Measurements from ENCODE around the gene SHROOM2. TPM values are rescaled to one million over a fixed set of nuclear protein-coding genes. Genes with fewer than 3 reads are reported as not detected.

SHROOM2 gene
- total and polyA plus RNA-seq, 9 of the 15 experiments (the other 6 are each of a cell fraction or from before 2014, with no cell fraction given), result not detected

GRCh38 chrX:9842541-9842940, 56.3 kb downstream of the SHROOM2 start:
- TF ChIP-seq ATF4 (CRISPR knock-in tag; IDR thresholded peaks at IDR 0.05) (no peak), ZNF121 (CRISPR knock-in tag; conservative IDR thresholded peaks at IDR 0.05) (no peak), CREB5 (CRISPR knock-in tag; IDR thresholded peaks at IDR 0.05) (no peak), SPI1 (IDR thresholded peaks at IDR 0.05; ENCODE audit: borderline replicate concordance, low read depth, low read length) (no peak), ZNF146 (CRISPR knock-in tag; IDR thresholded peaks at IDR 0.05; ENCODE audit: unreplicated experiment) (no peak), HSF4 (CRISPR knock-in tag; IDR thresholded peaks at IDR 0.05; ENCODE audit: borderline replicate concordance) (no peak), CBX3 (IDR thresholded peaks at IDR 0.05; ENCODE audit: borderline replicate concordance in 1 of 2, low read length in 2 of 2) (no peak), MECOM (CRISPR knock-in tag; IDR thresholded peaks at IDR 0.05) (no peak), HNRNPH1 (optimal IDR thresholded peaks at IDR 0.05; ENCODE audit: low read depth, low read length) (no peak), SAFB2 (IDR thresholded peaks at IDR 0.05; ENCODE audit: borderline replicate concordance, low read depth, low read length, severe bottlenecking) (no peak), RAD21 (CRISPR knock-in tag; conservative IDR thresholded peaks at IDR 0.05 in 1 of 2, IDR thresholded peaks at IDR 0.05 in 1 of 2) (no peak), ZNF311 (CRISPR knock-in tag; IDR thresholded peaks at IDR 0.05) (no peak), ARNT (IDR thresholded peaks at IDR 0.05) (no peak)
- DNase-seq (ENCODE audit: extremely low read depth in 1 of 4, low spot score in 3 of 4), result no peak
- no peak overlapping the region for H3K9ac ChIP-seq (ENCODE audit: insufficient read depth in 1 of 2, low read depth in 2 of 2, low read length in 2 of 2)
- no peak overlapping the region for H3K4me3 ChIP-seq
- no peak for FAIRE-seq
- no peaks in the 10 kb centered on the region for H4K20me1 ChIP-seq (replicated peaks; ENCODE audit: control insufficient read depth, insufficient read depth, low read length)
- intact Hi-C loops (cut with micrococcal nuclease), result no loop called here
- H3K9me3 ChIP-seq (replicated peaks; ENCODE audit: control insufficient read depth, insufficient read depth, low read depth, low read length), result no peaks in the 10 kb centered on the region
- H3K27me3 ChIP-seq (ENCODE audit: control insufficient read depth in 2 of 2, insufficient read depth in 2 of 2, low read length in 2 of 2), result peaks cover 1 to 30% of the 10 kb centered on the region in 2 experiments; a peak in 2 of 5 replicates
- 3% methylated on average over 5 of the region's 6 CpGs for WGBS (ENCODE audit: insufficient coverage, low coverage, missing lambda C conversion rate)
- H3K4me1 ChIP-seq (replicated peaks in 1 of 2; ENCODE audit: control insufficient read depth in 2 of 2, insufficient read depth in 2 of 2, low read length in 2 of 2), result no peaks in the 10 kb centered on the region
- in situ Hi-C loops (cut with MboI), result no loop called here
- ChIA-PET CTCF (ENCODE audit: low intra/inter-chr PET ratio) (no interaction called here), POLR2A (no interaction called here)
- H2AFZ ChIP-seq (ENCODE audit: low read depth, low read length), result no peak overlapping the region
- no peaks in the 10 kb centered on the region for H3K79me2 ChIP-seq (ENCODE audit: control insufficient read depth, insufficient read depth, low read length)
- no peak overlapping the region for H3K27ac ChIP-seq (ENCODE audit: extremely low read depth, low read depth, low read length)
- no TSS peak for BruUV-seq (replicated peaks)
- ATAC-seq, result no peak
- no peaks in the 10 kb centered on the region for H3K36me3 ChIP-seq (ENCODE audit: control insufficient read depth, insufficient read depth, low read length)
- H3K4me2 ChIP-seq (ENCODE audit: insufficient read depth, low read length), result no peak overlapping the region
- H3K9me1 ChIP-seq (ENCODE audit: control insufficient read depth, insufficient read depth, low read length), result no peaks in the 10 kb centered on the region
